IPS-18c (cell line): ENCODE results near the gene AKR1B15.
"Not testable (repeated sequence)": the region's sequence is repeated elsewhere in the genome, so short reads cannot be mapped to it uniquely, and the experiment has no call there.

Experiments
- H3K4me3 ChIP-seq: 2 replicates; pipeline ENCODE4 v1.7.0; 2013; ENCODE audit warnings: low read depth, mild to moderate bottlenecking, low read length, moderate library complexity; ENCODE audit not compliant: insufficient read depth
- H3K9me3 ChIP-seq: one replicate; pipeline ENCODE4 v1.6.1; 2013; ENCODE audit warnings: mild to moderate bottlenecking, low read length, moderate library complexity; ENCODE audit not compliant: control insufficient read depth, insufficient read depth

AKR1B15 gene

GRCh38 chr7:134547397-134548054 lies 1.4 kb upstream of the AKR1B15 start:
- H3K4me3 ChIP-seq: peak overlapping the region; percentile 62

GRCh38 chr7:134549366-134549765 lies 456 bp downstream of the AKR1B15 start:
- Histone ChIP-seq H3K9me3 (no peaks in the 10 kb centered on the region), H3K4me3 (no peak overlapping the region)

More at GRCh38 chr7:134547397-134548054, 1.4 kb upstream of the AKR1B15 start:
- no peaks in the 10 kb centered on the region for H3K9me3 ChIP-seq

- no peaks in the 10 kb centered on the region for H3K9me3 ChIP-seq
- no peak overlapping the region for H3K4me3 ChIP-seq
Measured at GRCh38 chr7:134552105-134552504, 3.2 kb downstream of the AKR1B15 start.

GRCh38 chr7:134553976-134554375 lies 5.1 kb downstream of the AKR1B15 start:
- Histone ChIP-seq H3K4me3 (no peak overlapping the region), H3K9me3 (no peaks in the 10 kb centered on the region)

- Histone ChIP-seq H3K4me3 (no peak overlapping the region), H3K9me3 (no peaks in the 10 kb centered on the region)
Measured at GRCh38 chr7:134554417-134554966, 5.6 kb downstream of the AKR1B15 start.

- no peaks in the 10 kb centered on the region for H3K9me3 ChIP-seq
- H3K4me3 ChIP-seq: no peak overlapping the region
Measured at GRCh38 chr7:134557391-134557790, 8.5 kb downstream of the AKR1B15 start.

GRCh38 chr7:134558370-134558769 lies 9.5 kb downstream of the AKR1B15 start:
- Histone ChIP-seq H3K4me3 (no peak overlapping the region), H3K9me3 (no peaks in the 10 kb centered on the region)

GRCh38 chr7:134561616-134562015 lies 12.7 kb downstream of the AKR1B15 start:
- H3K4me3 ChIP-seq, H3K9me3 ChIP-seq: not testable (repeated sequence)

- Histone ChIP-seq H3K4me3 (no peak overlapping the region), H3K9me3 (no peaks in the 10 kb centered on the region)
Measured at GRCh38 chr7:134562136-134562535, 13.2 kb downstream of the AKR1B15 start.

GRCh38 chr7:134563398-134563749 lies 14.5 kb downstream of the AKR1B15 start:
- H3K4me3 ChIP-seq, H3K9me3 ChIP-seq: not testable (repeated sequence)

GRCh38 chr7:134565643-134566136 lies 16.8 kb downstream of the AKR1B15 start:
- Histone ChIP-seq H3K9me3 (no peaks in the 10 kb centered on the region), H3K4me3 (no peak overlapping the region)

- no peaks in the 10 kb centered on the region for H3K9me3 ChIP-seq
- H3K4me3 ChIP-seq: no peak overlapping the region
Measured at GRCh38 chr7:134567368-134567767, 18.5 kb downstream of the AKR1B15 start.

- not testable (repeated sequence) for H3K4me3 ChIP-seq, H3K9me3 ChIP-seq
Measured at GRCh38 chr7:134569962-134570361, 21.1 kb downstream of the AKR1B15 start.

GRCh38 chr7:134571101-134571500 lies 22.2 kb downstream of the AKR1B15 start:
- H3K9me3 ChIP-seq: no peaks in the 10 kb centered on the region
- no peak overlapping the region for H3K4me3 ChIP-seq

- H3K4me3 ChIP-seq: no peak overlapping the region
- no peaks in the 10 kb centered on the region for H3K9me3 ChIP-seq
Measured at GRCh38 chr7:134571746-134572461, 23.0 kb downstream of the AKR1B15 start.

- H3K9me3 ChIP-seq: no peaks in the 10 kb centered on the region
- no peak overlapping the region for H3K4me3 ChIP-seq
Measured at GRCh38 chr7:134574322-134574721, 25.4 kb downstream of the AKR1B15 start.

GRCh38 chr7:134584290-134584689 lies 35.4 kb downstream of the AKR1B15 start:
- Histone ChIP-seq H3K4me3 (no peak overlapping the region), H3K9me3 (no peaks in the 10 kb centered on the region)

GRCh38 chr7:134585897-134586296 lies 37.0 kb downstream of the AKR1B15 start:
- Histone ChIP-seq H3K9me3 (no peaks in the 10 kb centered on the region), H3K4me3 (no peak overlapping the region)
